Measurements from ENCODE around the gene PPP6R1. TPM values are rescaled to one million over a fixed set of nuclear protein-coding genes. Genes with fewer than 3 reads are reported as not detected.

Gene PPP6R1
- total RNA-seq, 1 experiment from 2014 or later: 70.6 TPM

GRCh38 chr19:55303477-55303876, 44.7 kb upstream of the PPP6R1 start:
- H3K9me3 Mint-ChIP-seq (ENCODE audit: unreplicated experiment): no peaks in the 10 kb centered on the region
- H3K4me3 Mint-ChIP-seq (ENCODE audit: unreplicated experiment): no peak overlapping the region
- CTCF ChIA-PET: interaction anchor here (0.6 to 4.2 kb wide), 18 partner anchors 9 to 799 kb away, joined by 3 to 58 read pairs (median 8); partner anchors contain the start of genes KMT5C, TMEM150B and TMEM238
- H3K36me3 Mint-ChIP-seq (ENCODE audit: insufficient read depth, unreplicated experiment): no peaks in the 10 kb centered on the region
- DNase-seq (ENCODE audit: unreplicated experiment): no peak
- H3K4me1 Mint-ChIP-seq (ENCODE audit: insufficient read depth, unreplicated experiment): no peaks in the 10 kb centered on the region
- intact Hi-C loops (cut with micrococcal nuclease): loop anchor here (2.0 kb wide), 1 partner anchor 35 kb away; the partner anchor contains the start of gene KMT5C
- no peak overlapping the region for H3K27ac Mint-ChIP-seq (ENCODE audit: low read depth, unreplicated experiment)
- H3K27me3 Mint-ChIP-seq (ENCODE audit: insufficient read depth, unreplicated experiment): no peaks in the 10 kb centered on the region
- POLR2A ChIA-PET: interaction anchor here (0.7 to 3.0 kb wide), 6 partner anchors 24 to 115 kb away, joined by 3 to 23 read pairs (median 4); partner anchors contain the start of gene KMT5C
- BruUV-seq (replicated peaks): no TSS peak
- TF ChIP-seq CTCF (IDR thresholded peaks at IDR 0.05; ENCODE audit: unreplicated experiment): no peak

- POLR2A ChIA-PET: interaction anchor here (0.7 to 3.0 kb wide), 12 partner anchors 11 to 82 kb away, joined by 3 to 23 read pairs (median 3); partner anchors contain the start of genes KMT5C and TMEM238
- intact Hi-C loops (cut with micrococcal nuclease): loop anchor here (2.0 kb wide), 1 partner anchor 36 kb away; the partner anchor contains the start of gene KMT5C
- H3K4me1 Mint-ChIP-seq (ENCODE audit: insufficient read depth, unreplicated experiment): no peaks in the 10 kb centered on the region
- H3K36me3 Mint-ChIP-seq (ENCODE audit: insufficient read depth, unreplicated experiment): no peaks in the 10 kb centered on the region
- BruUV-seq (replicated peaks): no TSS peak
- CTCF ChIA-PET: interaction anchor here (0.6 to 4.2 kb wide), 25 partner anchors 10 to 201 kb away, joined by 3 to 58 read pairs (median 8); partner anchors contain the start of genes KMT5C, TMEM150B and TMEM238
- H3K9me3 Mint-ChIP-seq (ENCODE audit: unreplicated experiment): no peaks in the 10 kb centered on the region
- no peak for DNase-seq (ENCODE audit: unreplicated experiment)
- no peak for TF ChIP-seq CTCF (IDR thresholded peaks at IDR 0.05; ENCODE audit: unreplicated experiment)
- H3K27ac Mint-ChIP-seq (ENCODE audit: low read depth, unreplicated experiment): no peak overlapping the region
- H3K4me3 Mint-ChIP-seq (ENCODE audit: unreplicated experiment): peak overlapping the region; percentile 58
- no peaks in the 10 kb centered on the region for H3K27me3 Mint-ChIP-seq (ENCODE audit: insufficient read depth, unreplicated experiment)
These were observed 43.5 kb upstream of the PPP6R1 start for GRCh38 chr19:55302318-55302703.

- no peak overlapping the region for H3K27ac Mint-ChIP-seq (ENCODE audit: low read depth, unreplicated experiment)
- no peaks in the 10 kb centered on the region for H3K9me3 Mint-ChIP-seq (ENCODE audit: unreplicated experiment)
- DNase-seq (ENCODE audit: unreplicated experiment): peak; percentile 81
- H3K4me1 Mint-ChIP-seq (ENCODE audit: insufficient read depth, unreplicated experiment): no peaks in the 10 kb centered on the region
- no peaks in the 10 kb centered on the region for H3K36me3 Mint-ChIP-seq (ENCODE audit: insufficient read depth, unreplicated experiment)
- intact Hi-C loops (cut with micrococcal nuclease): loop anchor here (2.0 kb wide), 1 partner anchor 37 kb away; the partner anchor contains the start of gene KMT5C
- TF ChIP-seq CTCF (IDR thresholded peaks at IDR 0.05; ENCODE audit: unreplicated experiment): peak; percentile 96
- ChIA-PET CTCF (interaction anchor here (0.6 to 4.2 kb wide), 50 partner anchors 8 to 487 kb away, joined by 3 to 58 read pairs (median 5); partner anchors contain the start of genes KMT5C, PPP6R1, TMEM150B and TMEM238), POLR2A (interaction anchor here (0.7 to 3.0 kb wide), 12 partner anchors 10 to 86 kb away, joined by 3 to 23 read pairs (median 4); partner anchors contain the start of genes KMT5C, PPP6R1 and TMEM238)
- H3K27me3 Mint-ChIP-seq (ENCODE audit: insufficient read depth, unreplicated experiment): no peaks in the 10 kb centered on the region
- peak overlapping the region; percentile 58 for H3K4me3 Mint-ChIP-seq (ENCODE audit: unreplicated experiment)
- no TSS peak for BruUV-seq (replicated peaks)
These were observed 42.9 kb upstream of the PPP6R1 start for GRCh38 chr19:55301459-55302317.
